PC-9 (cell line): ENCODE results near the gene WIPF1. TPM values are rescaled to one million over a fixed set of nuclear protein-coding genes. Genes with fewer than 3 reads are reported as not detected.

ENCODE experiments used
- BruUV-seq: library from RNA; stranded (reverse); fragments of 400-500 nt; replicated peaks from 2 replicates; lab custom pipeline; 2021; lab: Mats Ljungman, UMichigan
- CTCF ChIA-PET: fragments of 300-600 bp; sonication (Branson Sonifier 250); formaldehyde crosslinking; loops from one replicate; lab custom pipeline; 2022; ENCODE audit warnings: antibody characterized with exemption; lab: Charles Lee
- POLR2A ChIA-PET: fragments of 300-600 bp; sonication (Branson Sonifier 250); formaldehyde crosslinking; loops from one replicate; lab custom pipeline; 2022; ENCODE audit warnings: antibody characterized with exemption; ENCODE audit not compliant: unreplicated experiment; lab: Charles Lee
- DNase-seq, 2 experiments: peaks; one replicate each; pipeline versions ENCODE4 v3.0.0 to v3.0.0-alpha.2; 2015 to 2022; ENCODE audit warnings: mixed read lengths in 1 of 2
- H2AFZ ChIP-seq: fragments of 200-600 bp; sonication (generic); 2 replicates; pipeline ENCODE4 v1.8.1; 2017; ENCODE audit warnings: antibody characterized with exemption
- H3F3A ChIP-seq: fragments of 200-600 bp; sonication (generic); 2 replicates; pipeline ENCODE4 v1.8.1; 2017; ENCODE audit warnings: antibody characterized with exemption, mild to moderate bottlenecking, low read depth; ENCODE audit not compliant: insufficient read depth
- H3K27ac ChIP-seq: fragments of 200-600 bp; sonication (generic); 2 replicates; pipeline ENCODE4 v1.6.1; 2016; ENCODE audit warnings: mixed run types
- H3K27me3 ChIP-seq: fragments of 200-600 bp; sonication (generic); 2 replicates; pipeline ENCODE4 v1.6.1; 2016; ENCODE audit warnings: low read depth, mixed run types; ENCODE audit not compliant: insufficient read depth
- H3K36me3 ChIP-seq: fragments of 200-600 bp; sonication (generic); 2 replicates; pipeline ENCODE4 v1.6.1; 2016; ENCODE audit warnings: low read depth, mixed run types
- H3K4me1 ChIP-seq: fragments of 200-600 bp; sonication (generic); replicated peaks from 2 replicates; pipeline ENCODE4 v1.6.1; 2016; ENCODE audit warnings: mixed run types; ENCODE audit not compliant: insufficient read depth
- H3K4me2 ChIP-seq: fragments of 200-600 bp; sonication (generic); 2 replicates; pipeline ENCODE4 v1.6.1; 2017; ENCODE audit warnings: mixed run types
- H3K4me3 ChIP-seq: fragments of 200-600 bp; sonication (generic); 2 replicates; pipeline ENCODE4 v1.6.1; 2016; ENCODE audit warnings: mixed run types
- H3K79me2 ChIP-seq: fragments of 200-600 bp; sonication (generic); 2 replicates; pipeline ENCODE4 v1.6.1; 2017; ENCODE audit warnings: low read depth, mixed run types
- H3K9me2 ChIP-seq: fragments of 200-600 bp; sonication (generic); 2 replicates; pipeline ENCODE4 v1.8.1; 2017; ENCODE audit warnings: mild to moderate bottlenecking; ENCODE audit not compliant: insufficient read depth
- H3K9me3 ChIP-seq: fragments of 200-600 bp; sonication (generic); 2 replicates; pipeline ENCODE4 v1.8.1; 2016; ENCODE audit warnings: low read depth; ENCODE audit not compliant: insufficient read depth
- H4K20me1 ChIP-seq: fragments of 200-600 bp; sonication (generic); 2 replicates; pipeline ENCODE4 v1.8.1; 2017; ENCODE audit not compliant: insufficient read depth
- EZH2 ChIP-seq: fragments of 200-600 bp; sonication (generic); IDR thresholded peaks from 2 replicates; pipeline ENCODE4 v1.8.0; 2017; ENCODE audit warnings: antibody characterized with exemption, low read depth
- intact Hi-C: fragments of 100-400 bp; cut with micrococcal nuclease; formaldehyde crosslinking; loops from one replicate; pipeline ENCODE4 v1.10.0; 2022; ENCODE audit not compliant: unreplicated experiment
- total RNA-seq: library from RNA; stranded (reverse); gene quantifications from 2 replicates; pipeline ENCODE4 v1.2.3, GENCODE V29; 2021
- TF ChIP-seq, protein P1 (sequence below): fragments of 200-600 bp; sonication (generic); conservative IDR thresholded peaks from 2 replicates; pipeline ENCODE4 v1.6.1; 2017; ENCODE audit warnings: mixed run types, antibody characterized with exemption, mild to moderate bottlenecking, moderate library complexity

WIPF1 gene
- total RNA-seq, 1 experiment from 2014 or later, result 0.46 TPM

DNA sequence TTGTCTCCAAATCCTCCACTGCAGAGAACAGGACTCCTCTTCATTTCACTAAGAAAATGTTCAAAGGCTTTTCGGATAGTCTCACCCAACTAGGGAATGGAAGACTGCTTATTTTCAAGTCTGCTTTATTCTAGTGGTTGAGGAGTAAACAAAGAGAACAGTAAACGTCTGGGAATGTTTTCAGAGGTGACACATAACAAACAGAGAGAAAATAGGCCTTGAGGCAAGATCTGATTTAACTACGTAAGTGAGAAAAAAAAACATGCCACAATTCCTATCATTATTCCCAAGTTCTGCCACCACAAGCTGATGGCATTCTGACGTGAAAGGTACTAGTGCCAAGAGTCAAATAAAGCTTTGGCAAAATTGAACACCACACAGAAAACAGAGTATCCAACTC, 16.7 kb upstream of the WIPF1 start:
- H3K36me3 ChIP-seq, result no peaks in the 10 kb centered on the region
- peaks cover 5% of the 10 kb centered on the region for H3K9me3 ChIP-seq
- peak overlapping the region; percentile 10; the same call in 1 of the 2 replicates for H2AFZ ChIP-seq
- POLR2A ChIA-PET, result interaction anchor here (0.7 kb wide), 1 partner anchor 104 kb away, joined by 5 read pairs; no protein-coding TSS in a partner anchor
- H3K4me2 ChIP-seq, result peak overlapping the region; percentile 41
- BruUV-seq, result no TSS peak
- DNase-seq, result peak; percentile 14 to 85
- H3K27me3 ChIP-seq, result no peaks in the 10 kb centered on the region
- H4K20me1 ChIP-seq, result no peaks in the 10 kb centered on the region
- CTCF ChIA-PET, result no interaction called here
- no peak for TF ChIP-seq EZH2
- TF ChIP-seq, protein P1, sequence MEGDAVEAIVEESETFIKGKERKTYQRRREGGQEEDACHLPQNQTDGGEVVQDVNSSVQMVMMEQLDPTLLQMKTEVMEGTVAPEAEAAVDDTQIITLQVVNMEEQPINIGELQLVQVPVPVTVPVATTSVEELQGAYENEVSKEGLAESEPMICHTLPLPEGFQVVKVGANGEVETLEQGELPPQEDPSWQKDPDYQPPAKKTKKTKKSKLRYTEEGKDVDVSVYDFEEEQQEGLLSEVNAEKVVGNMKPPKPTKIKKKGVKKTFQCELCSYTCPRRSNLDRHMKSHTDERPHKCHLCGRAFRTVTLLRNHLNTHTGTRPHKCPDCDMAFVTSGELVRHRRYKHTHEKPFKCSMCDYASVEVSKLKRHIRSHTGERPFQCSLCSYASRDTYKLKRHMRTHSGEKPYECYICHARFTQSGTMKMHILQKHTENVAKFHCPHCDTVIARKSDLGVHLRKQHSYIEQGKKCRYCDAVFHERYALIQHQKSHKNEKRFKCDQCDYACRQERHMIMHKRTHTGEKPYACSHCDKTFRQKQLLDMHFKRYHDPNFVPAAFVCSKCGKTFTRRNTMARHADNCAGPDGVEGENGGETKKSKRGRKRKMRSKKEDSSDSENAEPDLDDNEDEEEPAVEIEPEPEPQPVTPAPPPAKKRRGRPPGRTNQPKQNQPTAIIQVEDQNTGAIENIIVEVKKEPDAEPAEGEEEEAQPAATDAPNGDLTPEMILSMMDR, result no peak
- H3K27ac ChIP-seq, result no peak overlapping the region
- H3K9me2 ChIP-seq, result no peaks in the 10 kb centered on the region
- intact Hi-C loops, result no loop called here
- H3K79me2 ChIP-seq, result no peaks in the 10 kb centered on the region
- peaks cover 8% of the 10 kb centered on the region; the same call in 1 of the 2 replicates for H3F3A ChIP-seq
- H3K4me3 ChIP-seq, result no peak overlapping the region
- H3K4me1 ChIP-seq, result peaks cover 22% of the 10 kb centered on the region

DNA sequence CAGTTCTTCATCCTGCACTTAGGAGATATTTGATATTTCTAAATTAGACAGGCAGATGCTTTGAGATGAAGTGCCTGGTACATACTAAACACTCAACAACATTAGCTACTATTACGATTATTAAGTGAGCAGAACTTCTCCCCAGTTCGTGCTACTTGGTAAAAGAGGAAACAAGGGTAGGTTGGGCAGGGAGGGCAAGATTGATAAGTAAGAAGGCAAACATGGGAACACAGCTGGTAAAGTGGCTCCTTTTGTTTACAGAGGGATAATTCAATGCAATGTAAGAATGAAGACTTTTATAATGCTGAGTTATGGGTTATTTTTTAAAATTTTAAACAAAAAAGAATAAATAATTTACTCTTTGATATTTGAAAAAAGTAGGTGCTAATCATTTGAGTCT, 15.9 kb upstream of the WIPF1 start:
- no peaks in the 10 kb centered on the region for H3K27me3 ChIP-seq
- peaks cover 8% of the 10 kb centered on the region; the same call in 1 of the 2 replicates for H3F3A ChIP-seq
- H3K79me2 ChIP-seq, result no peaks in the 10 kb centered on the region
- no peaks in the 10 kb centered on the region for H3K36me3 ChIP-seq
- BruUV-seq, result no TSS peak
- no peaks in the 10 kb centered on the region for H4K20me1 ChIP-seq
- no peak for DNase-seq
- no peak overlapping the region for H3K4me3 ChIP-seq
- TF ChIP-seq, protein P1, result no peak
- no peak for TF ChIP-seq EZH2
- no peaks in the 10 kb centered on the region for H3K9me2 ChIP-seq
- no peak overlapping the region for H2AFZ ChIP-seq
- peak overlapping the region; percentile 41 for H3K4me2 ChIP-seq
- peaks cover 22% of the 10 kb centered on the region for H3K4me1 ChIP-seq
- no peak overlapping the region for H3K27ac ChIP-seq
- intact Hi-C loops, result no loop called here
- ChIA-PET POLR2A (no interaction called here), CTCF (no interaction called here)
- H3K9me3 ChIP-seq, result peaks cover 5% of the 10 kb centered on the region

DNA sequence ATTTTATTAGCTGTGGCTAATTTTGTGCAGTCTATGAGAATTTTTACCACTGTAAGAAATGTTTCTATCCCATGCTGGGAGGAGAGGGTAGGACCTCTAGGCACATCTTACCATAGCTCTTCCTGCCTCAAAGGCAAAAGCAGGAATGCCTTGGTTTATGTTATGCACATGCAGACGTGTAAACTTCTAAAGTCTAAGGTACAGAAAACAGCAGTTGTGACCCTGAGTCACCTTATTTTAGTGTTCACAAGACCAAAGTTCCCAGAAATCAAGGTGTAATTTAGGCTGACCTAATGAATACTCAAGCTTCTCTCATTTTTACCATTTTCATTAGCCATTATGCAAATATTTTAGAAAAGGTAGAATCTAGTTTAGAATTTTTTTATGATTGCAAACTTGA, 15.4 kb upstream of the WIPF1 start:
- DNase-seq, result no peak
- Histone ChIP-seq H3K4me3 (no peak overlapping the region), H3K36me3 (no peaks in the 10 kb centered on the region), H3K79me2 (no peaks in the 10 kb centered on the region), H3K27ac (no peak overlapping the region), H3K9me2 (no peaks in the 10 kb centered on the region), H4K20me1 (no peaks in the 10 kb centered on the region), H3K4me1 (peaks cover 22% of the 10 kb centered on the region), H2AFZ (no peak overlapping the region), H3F3A (peaks cover 8% of the 10 kb centered on the region; the same call in 1 of the 2 replicates), H3K27me3 (no peaks in the 10 kb centered on the region), H3K9me3 (peaks cover 5% of the 10 kb centered on the region), H3K4me2 (peak overlapping the region; percentile 41; the same call in 1 of the 2 replicates)
- intact Hi-C loops, result no loop called here
- ChIA-PET CTCF (no interaction called here), POLR2A (no interaction called here)
- TF ChIP-seq, protein P1, result no peak
- TF ChIP-seq EZH2, result no peak
- BruUV-seq, result no TSS peak
